Midbrain (tissue), 1 donor: ENCODE data around the gene CCN5.
"Not testable (repeated sequence)": the region's sequence is repeated elsewhere in the genome, so short reads cannot be mapped to it uniquely, and the experiment has no call there.

ENCODE experiments used
- DNase-seq: peaks from one replicate; lab custom pipeline; 2025; lab: John Stamatoyannopoulos, UW

Gene CCN5

DNA sequence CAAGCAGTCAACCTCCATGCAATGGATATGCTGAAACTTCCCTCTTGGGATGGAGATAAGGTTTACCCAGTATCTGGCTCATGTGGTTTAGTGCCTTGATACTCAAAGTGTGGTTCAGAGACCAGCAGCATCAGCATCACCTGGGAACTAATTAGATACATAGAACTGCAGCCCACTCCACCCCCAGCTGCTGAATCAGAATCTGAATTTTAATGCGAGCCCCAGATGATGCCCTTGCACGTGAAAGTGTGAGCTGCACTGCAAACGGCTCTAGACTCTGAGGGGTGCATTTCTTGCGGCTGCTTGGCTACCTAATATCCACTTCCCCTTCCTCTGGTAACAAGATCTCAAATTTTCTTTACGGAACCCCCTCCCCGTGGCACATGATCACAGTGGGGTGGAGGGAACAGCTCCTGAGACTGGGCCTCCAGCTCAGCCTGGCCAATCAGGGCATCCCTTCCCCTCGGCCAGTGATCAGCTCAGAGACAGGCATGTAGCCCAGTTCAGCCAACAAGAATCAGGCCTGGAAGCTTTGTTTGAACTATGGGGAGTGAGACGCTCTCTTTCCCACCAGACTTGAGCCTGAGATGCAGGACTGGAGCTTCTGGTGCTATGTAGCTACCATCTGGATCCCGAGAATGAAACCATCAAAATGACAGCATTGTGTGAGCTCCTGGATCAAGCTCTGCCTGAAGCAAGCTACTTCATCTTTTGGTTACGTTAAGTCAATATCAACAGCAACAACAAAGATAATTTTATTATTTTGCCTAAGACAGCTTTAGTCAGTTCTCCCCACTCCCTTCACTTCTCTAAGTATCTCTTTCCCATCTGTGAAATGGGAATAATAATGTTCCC, 43.3 kb downstream of the CCN5 start:
- no peak for DNase-seq

DNA sequence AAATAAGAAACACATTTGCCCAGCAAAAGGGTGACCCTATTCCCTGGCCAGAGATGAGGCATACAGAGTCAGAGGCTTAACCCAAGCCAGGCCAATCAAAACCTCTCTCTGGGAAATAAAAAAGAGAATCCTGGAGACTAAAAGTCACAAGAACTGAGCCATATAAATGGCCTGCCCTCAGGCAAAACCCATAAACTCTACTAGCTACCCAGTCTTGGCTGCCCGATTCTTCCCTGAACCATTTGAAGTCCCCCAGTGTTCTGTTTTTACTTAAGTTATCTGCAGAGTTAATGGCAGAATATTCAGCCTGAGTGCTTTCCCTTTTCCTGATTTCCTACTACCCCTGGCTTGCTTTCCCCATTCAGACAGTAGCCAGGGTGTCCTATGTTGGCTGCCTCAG, 44.4 kb downstream of the CCN5 start:
- DNase-seq: no peak

DNA sequence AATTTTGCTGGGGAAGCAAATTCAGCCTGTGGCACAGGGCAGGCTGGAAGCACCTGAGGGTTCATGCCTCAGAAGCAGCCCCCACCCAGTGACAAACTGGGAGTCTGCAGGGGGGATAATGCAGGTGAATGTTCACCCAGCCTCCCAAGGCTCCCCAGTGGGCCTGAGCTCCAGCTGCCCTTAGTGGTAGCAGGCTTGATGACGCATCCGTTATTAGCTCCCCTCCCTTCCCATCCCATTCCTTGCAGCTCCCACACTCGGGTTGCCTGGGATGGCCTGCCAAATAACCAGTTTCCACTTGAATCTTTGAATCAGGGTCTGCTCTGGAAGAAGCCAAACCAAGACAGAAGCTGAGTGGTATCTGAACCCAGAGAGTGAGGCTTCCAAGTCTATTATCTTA, 46.3 kb downstream of the CCN5 start:
- DNase-seq: no peak

DNA sequence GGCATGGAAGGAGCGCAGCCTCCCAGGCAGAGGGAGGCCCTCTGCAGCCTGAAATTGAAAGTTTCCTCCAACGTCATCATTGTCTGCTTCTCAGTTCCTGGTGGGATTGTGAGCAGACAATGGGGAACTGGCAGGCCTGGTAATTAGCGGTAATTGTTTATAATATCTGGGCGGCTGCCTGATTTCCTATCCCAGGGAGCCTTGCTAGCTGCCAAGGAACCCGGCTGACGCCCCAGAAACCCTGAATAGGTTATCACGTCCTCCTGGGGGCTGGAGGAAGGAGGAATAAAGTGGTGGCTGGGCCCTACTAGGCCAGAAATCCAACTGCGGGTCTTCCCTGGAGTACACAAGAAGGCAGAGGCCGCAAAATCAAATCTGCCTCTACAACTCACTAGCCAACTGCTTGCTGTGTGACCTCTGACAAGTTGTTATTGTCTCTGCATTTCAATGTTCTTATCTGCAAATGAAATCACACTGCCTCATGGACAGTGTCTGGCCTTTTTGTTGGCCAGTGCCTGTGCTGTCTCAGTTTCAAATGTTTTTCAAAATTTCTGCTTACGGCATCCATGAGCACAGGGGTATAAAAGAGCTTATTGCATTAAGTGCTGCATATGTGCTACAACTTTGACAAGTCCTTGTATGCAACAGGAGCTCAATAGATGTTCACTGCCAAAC, 47.4 kb downstream of the CCN5 start:
- DNase-seq: no peak

GRCh38 chr20:44763798-44764197, 48.6 kb downstream of the CCN5 start:
- not testable (repeated sequence) for DNase-seq

GRCh38 chr20:44765091-44765490, 49.9 kb downstream of the CCN5 start:
- DNase-seq: no peak

- DNase-seq: no peak
Observed at GRCh38 chr20:44765701-44766347, 50.7 kb downstream of the CCN5 start.

DNA sequence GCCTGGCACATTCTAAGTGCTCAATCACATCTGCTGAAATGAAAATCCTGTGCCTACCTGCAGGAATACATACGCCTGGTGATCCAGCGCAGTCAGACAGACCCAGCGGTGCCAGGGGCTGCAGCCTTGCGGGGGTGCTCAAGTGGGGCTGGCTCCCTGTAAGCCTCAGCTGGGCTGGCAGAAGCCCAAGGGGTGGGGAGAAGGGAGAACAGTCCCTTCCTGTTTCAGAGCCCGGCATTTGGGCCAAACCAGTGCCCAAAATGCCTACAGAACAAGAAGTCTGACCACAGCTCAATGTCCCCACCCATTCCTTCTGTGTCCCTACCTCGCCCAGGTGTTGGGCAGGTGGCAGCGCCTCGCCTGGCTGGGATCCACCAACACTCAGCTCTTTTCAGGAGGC, 53.1 kb downstream of the CCN5 start:
- no peak for DNase-seq

DNA sequence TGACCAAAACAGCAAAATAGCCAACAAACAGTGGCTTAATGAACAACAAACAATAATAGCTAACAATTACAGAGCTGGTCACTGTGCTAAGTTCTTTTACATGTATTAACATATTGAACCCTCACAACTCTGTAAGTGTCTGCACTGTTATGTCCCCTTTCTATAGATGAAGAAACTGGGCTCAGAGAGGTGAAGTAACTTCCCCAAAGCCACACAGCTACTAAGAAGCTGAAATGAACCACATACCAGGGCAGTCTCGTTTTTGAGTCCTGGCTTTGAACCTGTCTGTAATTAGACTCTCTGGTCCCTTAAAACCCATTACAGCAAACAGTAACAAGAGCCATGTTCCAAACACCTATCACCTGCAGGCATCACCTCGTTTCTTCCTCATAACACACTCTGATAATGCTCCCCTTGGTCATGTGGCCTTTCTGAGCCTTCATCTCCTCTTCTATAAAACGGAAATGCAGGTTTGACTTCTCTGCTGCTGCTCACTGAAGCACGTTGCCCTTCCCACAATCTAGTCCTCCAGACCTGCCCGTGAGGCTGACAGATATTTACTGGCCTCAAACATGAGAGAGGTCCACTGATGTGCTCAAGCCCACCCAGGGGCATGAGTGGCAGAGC, 53.8 kb downstream of the CCN5 start:
- DNase-seq: no peak

- no peak for DNase-seq
Observed at GRCh38 chr20:44769481-44769863, 54.3 kb downstream of the CCN5 start.

DNA sequence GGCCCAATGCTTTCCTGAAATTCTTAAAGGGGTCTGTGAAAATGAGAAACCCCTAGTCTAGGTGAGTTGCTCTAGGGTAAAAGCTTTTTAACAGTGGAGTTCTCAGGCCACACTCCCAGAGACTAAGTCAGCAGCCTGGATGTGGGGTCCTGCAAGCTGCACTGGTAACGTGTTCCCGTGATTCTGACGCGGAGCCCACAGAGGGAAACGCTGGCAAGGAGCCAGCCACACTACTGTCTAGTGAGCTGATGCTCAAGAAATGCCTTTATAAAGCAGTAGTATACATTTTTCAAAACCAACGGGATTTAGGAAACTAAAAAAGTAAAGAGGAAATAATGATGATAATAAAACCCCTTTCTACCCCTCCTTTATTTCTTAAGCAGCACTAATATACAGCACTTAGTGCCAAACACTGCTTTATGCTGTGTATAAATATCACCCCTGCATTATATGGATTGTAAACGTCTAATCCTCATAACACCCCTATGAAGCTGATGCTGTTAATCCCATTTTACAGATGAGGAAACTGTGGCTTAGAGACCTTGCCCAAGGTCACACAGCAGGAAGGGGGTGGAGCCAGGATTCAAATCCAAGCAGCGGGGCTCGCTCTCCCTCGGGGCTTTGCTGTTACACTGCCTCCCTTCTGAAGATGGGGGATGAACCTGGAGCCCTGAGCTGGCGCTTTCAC, 55.5 kb downstream of the CCN5 start:
- DNase-seq: no peak

DNA sequence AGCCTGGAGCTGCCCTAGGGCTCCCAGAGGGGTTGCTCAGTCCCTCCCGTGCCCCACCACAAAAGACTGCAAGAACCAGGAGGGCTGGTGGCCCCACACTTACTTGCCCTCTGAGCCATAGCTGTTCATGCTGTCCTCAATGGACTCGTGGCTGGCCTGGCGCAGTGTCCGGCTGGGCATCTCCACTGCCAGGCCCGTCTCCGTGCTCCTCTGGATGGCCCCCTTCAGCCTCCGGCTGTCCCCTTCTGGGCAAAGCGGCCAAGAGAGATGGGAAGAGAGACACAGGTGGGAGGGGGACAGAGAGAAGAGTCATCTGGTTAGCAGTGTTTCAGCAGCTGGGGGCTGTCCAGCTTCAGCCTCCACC, 56.0 kb downstream of the CCN5 start:
- no peak for DNase-seq

GRCh38 chr20:44772636-44773035, 57.5 kb downstream of the CCN5 start:
- DNase-seq: no peak

DNA sequence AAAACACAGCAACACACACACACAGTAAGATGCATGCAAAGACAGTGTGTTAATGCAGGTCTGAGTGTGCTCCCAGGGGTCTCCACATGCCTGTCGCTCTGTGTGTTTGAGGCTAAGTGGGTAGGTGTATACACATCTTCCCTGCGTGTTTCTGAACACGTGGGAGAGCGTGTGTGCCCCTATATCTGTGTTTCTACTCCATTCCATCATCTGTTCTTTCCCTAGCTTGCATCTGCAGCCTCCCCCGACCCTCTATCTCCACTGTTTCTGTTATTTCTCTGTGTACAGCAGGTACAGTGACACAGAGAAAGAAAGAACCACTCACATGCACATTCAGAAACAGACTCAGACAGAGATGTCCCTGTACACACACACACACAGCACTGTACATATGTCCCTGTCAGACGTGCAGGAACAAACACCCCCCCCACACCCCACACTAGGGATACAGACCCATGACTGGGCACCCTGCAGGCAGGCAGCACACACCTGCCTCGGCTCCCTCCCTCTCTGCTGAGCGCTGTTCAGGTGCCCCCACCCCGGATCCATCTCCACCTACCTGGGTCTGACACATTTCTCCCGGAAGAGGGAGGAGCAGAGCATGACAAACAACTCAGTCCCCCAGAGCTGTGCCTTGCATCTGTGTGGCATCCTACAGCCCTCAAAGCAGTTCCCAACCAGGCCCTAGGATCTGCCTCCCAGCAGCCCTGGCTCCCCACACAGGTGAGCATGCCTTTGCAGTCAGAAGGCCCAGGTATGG, 58.1 kb downstream of the CCN5 start:
- no peak for DNase-seq

- no peak for DNase-seq
Observed at GRCh38 chr20:44776980-44777379, 61.8 kb downstream of the CCN5 start.
